GM23338 (cell line): ENCODE results near the gene SRSF11. TPM values are rescaled to one million over a fixed set of nuclear protein-coding genes. Genes with fewer than 3 reads are reported as not detected.
"Not testable (repeated sequence)": the region's sequence is repeated elsewhere in the genome, so short reads cannot be mapped to it uniquely, and the experiment has no call there.

Experiments
- ATAC-seq: fragments of 200-7000 bp; cut with Tn5 transposase; 3 replicates; pipeline ENCODE4 v1.9.1; 2020
- DNase-seq: peaks from one replicate; pipeline ENCODE4 v3.0.0-alpha.2; 2015; ENCODE audit warnings: low spot score
- H2AFZ ChIP-seq: fragments of 200-600 bp; sonication (generic); 2 replicates; pipeline ENCODE4 v1.8.0; 2016; ENCODE audit warnings: antibody characterized with exemption, mild to moderate bottlenecking, moderate library complexity
- H3F3A ChIP-seq: fragments of 200-600 bp; sonication (generic); replicated peaks from 2 replicates; pipeline ENCODE4 v1.8.0; 2017; ENCODE audit warnings: antibody characterized with exemption, mixed run types, low read depth
- H3K27ac ChIP-seq: fragments of 200-600 bp; sonication (generic); 2 replicates; pipeline ENCODE4 v1.6.1; 2016; ENCODE audit warnings: low read depth
- H3K27me3 ChIP-seq: fragments of 200-600 bp; sonication (generic); 2 replicates; pipeline ENCODE4 v1.8.0; 2016; ENCODE audit warnings: mild to moderate bottlenecking, mixed run types, moderate library complexity; ENCODE audit not compliant: insufficient read depth
- H3K36me3 ChIP-seq: fragments of 200-600 bp; sonication (generic); 2 replicates; pipeline ENCODE4 v1.8.0; 2016; ENCODE audit warnings: mild to moderate bottlenecking; ENCODE audit not compliant: insufficient read depth
- H3K4me1 ChIP-seq: fragments of 200-600 bp; sonication (generic); 2 replicates; pipeline ENCODE4 v1.8.0; 2016; ENCODE audit warnings: mild to moderate bottlenecking, moderate library complexity; ENCODE audit not compliant: insufficient read depth
- H3K4me2 ChIP-seq: fragments of 200-600 bp; sonication (generic); 2 replicates; pipeline ENCODE4 v1.7.1; 2017; ENCODE audit warnings: mixed run types
- H3K4me3 ChIP-seq: fragments of 200-600 bp; sonication (generic); 2 replicates; pipeline ENCODE4 v1.6.1; 2016; ENCODE audit warnings: mixed run types
- H3K79me2 ChIP-seq: fragments of 200-600 bp; sonication (generic); replicated peaks from 2 replicates; pipeline ENCODE4 v1.8.0; 2017; ENCODE audit warnings: mild to moderate bottlenecking; ENCODE audit not compliant: insufficient read depth
- H3K9me2 ChIP-seq: fragments of 200-600 bp; sonication (generic); 2 replicates; pipeline ENCODE4 v1.8.0; 2017; ENCODE audit not compliant: insufficient read depth
- H4K20me1 ChIP-seq: fragments of 200-600 bp; sonication (generic); replicated peaks from 2 replicates; pipeline ENCODE4 v1.8.0; 2017; ENCODE audit warnings: mild to moderate bottlenecking; ENCODE audit not compliant: insufficient read depth
- H3K27ac Mint-ChIP-seq: 2 replicates; pipeline ENCODE4 v1.8.0; 2020; ENCODE audit warnings: inconsistent platforms, mild to moderate bottlenecking, moderate library complexity, mixed read lengths
- H3K27me3 Mint-ChIP-seq: 3 replicates; pipeline ENCODE4 v1.8.0; 2022; ENCODE audit warnings: low read depth, mild to moderate bottlenecking, moderate library complexity, mixed read lengths, inconsistent platforms; ENCODE audit not compliant: insufficient read depth, poor library complexity
- H3K36me3 Mint-ChIP-seq: 3 replicates; pipeline ENCODE4 v1.8.0; 2021; ENCODE audit warnings: low read depth, mild to moderate bottlenecking, inconsistent platforms, moderate library complexity, mixed read lengths
- H3K4me1 Mint-ChIP-seq: 3 replicates; pipeline ENCODE4 v1.8.0; 2020; ENCODE audit warnings: mild to moderate bottlenecking, inconsistent platforms, mixed read lengths
- H3K4me3 Mint-ChIP-seq: 3 replicates; pipeline ENCODE4 v1.8.0; 2021; ENCODE audit warnings: moderate library complexity, mild to moderate bottlenecking, inconsistent platforms, mixed read lengths
- H3K9me3 Mint-ChIP-seq: 3 replicates; pipeline ENCODE4 v1.8.0; 2020; ENCODE audit warnings: moderate library complexity, mild to moderate bottlenecking, inconsistent platforms, mixed read lengths
- CREB1 ChIP-seq: fragments of 250-450 bp; sonication (Bioruptor Pico); IDR thresholded peaks from 2 replicates; pipeline ENCODE4 v1.5.0; 2020; ENCODE audit warnings: low read depth, mild to moderate bottlenecking, moderate library complexity
- EZH2 ChIP-seq: fragments of 200-600 bp; sonication (generic); IDR thresholded peaks from one replicate; pipeline ENCODE4 v1.8.0; 2017; ENCODE audit warnings: antibody characterized with exemption, mild to moderate bottlenecking, low read depth; ENCODE audit not compliant: unreplicated experiment
- EZH2phosphoT487 ChIP-seq: fragments of 200-600 bp; sonication (generic); IDR thresholded peaks from one replicate; pipeline ENCODE4 v1.8.1; 2018; ENCODE audit warnings: antibody characterized with exemption; ENCODE audit not compliant: unreplicated experiment
- NANOG ChIP-seq: IDR thresholded peaks from 2 replicates; pipeline ENCODE4 v1.6.1; 2016; ENCODE audit warnings: antibody characterized with exemption, borderline replicate concordance
- POLR2AphosphoS5 ChIP-seq: IDR thresholded peaks from 2 replicates; pipeline ENCODE4 v1.6.1; 2016; ENCODE audit warnings: antibody characterized with exemption, low read depth
- ZNF114 ChIP-seq: fragments of 250-450 bp; sonication (Bioruptor Pico); IDR thresholded peaks from 2 replicates; pipeline ENCODE4 v1.5.0; 2020; ENCODE audit warnings: mild to moderate bottlenecking, moderate library complexity
- ZNF331 ChIP-seq: fragments of 250-450 bp; sonication (Bioruptor Pico); IDR thresholded peaks from 2 replicates; pipeline ENCODE4 v1.5.0; 2020; ENCODE audit warnings: low read depth, mild to moderate bottlenecking, moderate library complexity
- polyA plus RNA-seq: library from polyadenylated mRNA; unstranded; fragments of >200 nt; fragmentation: Nextera tagmentation; extraction: Ambion mirVana; gene quantifications from 2 replicates; pipeline ENCODE4 v1.2.1, GENCODE V29; 2016
- total RNA-seq: library from RNA; depleted of rRNA; stranded (reverse); fragments of >200 nt; shearing (Covaris generic); gene quantifications from 2 replicates; pipeline ENCODE4 v1.2.3, GENCODE V29; 2014
- TF ChIP-seq, protein P1 (sequence below): IDR thresholded peaks from one replicate; pipeline ENCODE4 v1.6.1; 2018; ENCODE audit warnings: antibody characterized with exemption; ENCODE audit not compliant: unreplicated experiment
- TF ChIP-seq, protein P2 (sequence below): IDR thresholded peaks from 2 replicates; pipeline ENCODE4 v1.6.1; 2016; ENCODE audit warnings: antibody characterized with exemption
- TF ChIP-seq, protein P3 (sequence below), 2 experiments: fragments of 200-600 bp in 1 of 2; sonication (generic) in 1 of 2; conservative IDR thresholded peaks; 2 replicates each; pipeline versions ENCODE4 v1.5.1 to v1.6.1; 2016 to 2017; ENCODE audit warnings: antibody characterized with exemption in 2 of 2, low read depth in 2 of 2, mild to moderate bottlenecking in 2 of 2, moderate library complexity in 1 of 2

The SRSF11 gene
- total and polyA plus RNA-seq, 2 experiments from 2014 or later = 182 to 372 TPM

DNA sequence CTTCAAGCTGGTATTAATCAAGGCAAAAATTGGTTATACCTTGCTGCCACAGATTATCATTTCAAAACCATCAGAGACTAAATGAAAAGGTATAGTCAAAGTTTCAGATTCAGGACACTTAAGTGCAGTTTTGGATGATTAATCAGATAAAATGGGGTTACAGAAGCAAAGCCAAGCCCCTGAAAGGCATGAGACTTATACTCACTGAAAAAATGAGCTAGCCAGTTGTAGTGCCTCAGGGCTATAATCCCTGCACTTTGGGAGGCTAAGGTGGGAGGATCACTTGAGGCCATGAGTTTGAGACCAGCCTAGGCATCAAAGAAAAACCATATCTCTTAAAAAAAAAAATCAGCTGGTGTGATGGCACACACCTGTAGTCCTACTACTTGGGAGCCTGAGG is 31.0 kb upstream of the SRSF11 start:
- H2AFZ ChIP-seq = no peak overlapping the region
- no peaks in the 10 kb centered on the region for H3K4me1 ChIP-seq
- 0 out of 2 replicates have a peak, but pooled peaks cover 17% of the 10 kb centered on the region for H4K20me1 ChIP-seq
- Mint-ChIP-seq H3K27ac (no peak overlapping the region), H3K4me3 (no peak overlapping the region), H3K27me3 (no peaks in the 10 kb centered on the region), H3K4me1 (no peaks in the 10 kb centered on the region), H3K9me3 (no peaks in the 10 kb centered on the region), H3K36me3 (no peaks in the 10 kb centered on the region; the same call in 2 of the 3 replicates)
- H3K79me2 ChIP-seq = peaks cover 38% of the 10 kb centered on the region
- DNase-seq = no peak
- H3K4me3 ChIP-seq = no peak overlapping the region
- no peaks in the 10 kb centered on the region for H3F3A ChIP-seq
- no peak overlapping the region for H3K4me2 ChIP-seq
- no peak overlapping the region for H3K27ac ChIP-seq
- TF ChIP-seq, protein P1, sequence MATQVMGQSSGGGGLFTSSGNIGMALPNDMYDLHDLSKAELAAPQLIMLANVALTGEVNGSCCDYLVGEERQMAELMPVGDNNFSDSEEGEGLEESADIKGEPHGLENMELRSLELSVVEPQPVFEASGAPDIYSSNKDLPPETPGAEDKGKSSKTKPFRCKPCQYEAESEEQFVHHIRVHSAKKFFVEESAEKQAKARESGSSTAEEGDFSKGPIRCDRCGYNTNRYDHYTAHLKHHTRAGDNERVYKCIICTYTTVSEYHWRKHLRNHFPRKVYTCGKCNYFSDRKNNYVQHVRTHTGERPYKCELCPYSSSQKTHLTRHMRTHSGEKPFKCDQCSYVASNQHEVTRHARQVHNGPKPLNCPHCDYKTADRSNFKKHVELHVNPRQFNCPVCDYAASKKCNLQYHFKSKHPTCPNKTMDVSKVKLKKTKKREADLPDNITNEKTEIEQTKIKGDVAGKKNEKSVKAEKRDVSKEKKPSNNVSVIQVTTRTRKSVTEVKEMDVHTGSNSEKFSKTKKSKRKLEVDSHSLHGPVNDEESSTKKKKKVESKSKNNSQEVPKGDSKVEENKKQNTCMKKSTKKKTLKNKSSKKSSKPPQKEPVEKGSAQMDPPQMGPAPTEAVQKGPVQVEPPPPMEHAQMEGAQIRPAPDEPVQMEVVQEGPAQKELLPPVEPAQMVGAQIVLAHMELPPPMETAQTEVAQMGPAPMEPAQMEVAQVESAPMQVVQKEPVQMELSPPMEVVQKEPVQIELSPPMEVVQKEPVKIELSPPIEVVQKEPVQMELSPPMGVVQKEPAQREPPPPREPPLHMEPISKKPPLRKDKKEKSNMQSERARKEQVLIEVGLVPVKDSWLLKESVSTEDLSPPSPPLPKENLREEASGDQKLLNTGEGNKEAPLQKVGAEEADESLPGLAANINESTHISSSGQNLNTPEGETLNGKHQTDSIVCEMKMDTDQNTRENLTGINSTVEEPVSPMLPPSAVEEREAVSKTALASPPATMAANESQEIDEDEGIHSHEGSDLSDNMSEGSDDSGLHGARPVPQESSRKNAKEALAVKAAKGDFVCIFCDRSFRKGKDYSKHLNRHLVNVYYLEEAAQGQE = no peak
- TF ChIP-seq EZH2 (no peak), ZNF114 (CRISPR knock-in tag) (no peak), NANOG (no peak), CREB1 (no peak)
- TF ChIP-seq, protein P2, sequence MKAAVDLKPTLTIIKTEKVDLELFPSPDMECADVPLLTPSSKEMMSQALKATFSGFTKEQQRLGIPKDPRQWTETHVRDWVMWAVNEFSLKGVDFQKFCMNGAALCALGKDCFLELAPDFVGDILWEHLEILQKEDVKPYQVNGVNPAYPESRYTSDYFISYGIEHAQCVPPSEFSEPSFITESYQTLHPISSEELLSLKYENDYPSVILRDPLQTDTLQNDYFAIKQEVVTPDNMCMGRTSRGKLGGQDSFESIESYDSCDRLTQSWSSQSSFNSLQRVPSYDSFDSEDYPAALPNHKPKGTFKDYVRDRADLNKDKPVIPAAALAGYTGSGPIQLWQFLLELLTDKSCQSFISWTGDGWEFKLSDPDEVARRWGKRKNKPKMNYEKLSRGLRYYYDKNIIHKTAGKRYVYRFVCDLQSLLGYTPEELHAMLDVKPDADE = no peak
- no peaks in the 10 kb centered on the region for H3K27me3 ChIP-seq
- no peak for ATAC-seq
- H3K9me2 ChIP-seq = no peaks in the 10 kb centered on the region
- H3K36me3 ChIP-seq = no peaks in the 10 kb centered on the region

DNA sequence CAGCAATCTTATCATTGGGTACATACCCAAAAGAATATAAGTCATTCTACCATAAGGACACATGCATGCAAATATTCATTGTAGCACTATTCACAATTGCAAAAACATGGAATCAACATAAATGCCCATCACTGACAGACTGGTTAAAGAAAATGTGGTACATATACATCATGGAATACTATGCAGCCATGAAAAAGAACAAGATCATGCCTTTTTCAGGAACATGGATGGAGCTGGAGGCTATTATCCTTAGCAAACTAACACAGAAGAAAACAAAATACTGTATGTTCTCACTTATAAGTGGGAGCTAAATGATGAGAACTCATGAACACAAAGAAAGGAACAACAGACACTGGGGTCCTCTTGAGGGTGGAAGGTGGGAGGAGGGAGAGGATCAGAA is 28.7 kb upstream of the SRSF11 start:
- not testable (repeated sequence) for H3K36me3 ChIP-seq, H3K4me3 ChIP-seq, H3K27me3 Mint-ChIP-seq, DNase-seq, ATAC-seq, H3K9me2 ChIP-seq, H3F3A ChIP-seq, H3K36me3 Mint-ChIP-seq, H3K27ac ChIP-seq, H3K4me1 Mint-ChIP-seq, H3K4me2 ChIP-seq, H3K27me3 ChIP-seq, H3K27ac Mint-ChIP-seq, H3K9me3 Mint-ChIP-seq, H3K4me3 Mint-ChIP-seq, H2AFZ ChIP-seq, H3K4me1 ChIP-seq
- 0 out of 2 replicates have a peak, but pooled peaks cover 17% of the 10 kb centered on the region for H4K20me1 ChIP-seq
- H3K79me2 ChIP-seq = peaks cover 51% of the 10 kb centered on the region

DNA sequence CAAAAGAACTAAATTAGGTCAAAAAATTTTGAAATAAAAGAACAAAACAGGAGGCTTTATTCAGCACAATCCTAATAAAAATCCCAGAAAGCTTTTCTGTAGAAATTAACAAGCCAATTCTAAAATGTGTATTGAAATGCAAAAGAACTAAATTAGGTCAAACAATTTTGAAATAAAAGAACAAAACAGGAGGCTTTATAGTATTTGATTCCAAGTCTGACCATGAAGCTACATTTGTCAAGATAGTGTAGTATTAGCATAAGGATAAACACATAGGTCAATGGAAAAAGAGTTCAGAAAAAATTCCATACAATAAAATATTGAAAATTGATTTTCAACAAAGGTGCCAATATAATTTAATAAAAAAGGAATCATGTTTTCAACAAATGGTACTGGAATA is 26.6 kb upstream of the SRSF11 start:
- Mint-ChIP-seq H3K36me3 (no peaks in the 10 kb centered on the region; the same call in 2 of the 3 replicates), H3K4me1 (no peaks in the 10 kb centered on the region), H3K9me3 (no peaks in the 10 kb centered on the region), H3K4me3 (no peak overlapping the region), H3K27me3 (no peaks in the 10 kb centered on the region), H3K27ac (no peak overlapping the region)
- Histone ChIP-seq H3K4me2 (no peak overlapping the region), H4K20me1 (peaks cover 24% of the 10 kb centered on the region), H3K4me3 (no peak overlapping the region), H3K27me3 (no peaks in the 10 kb centered on the region), H3K79me2 (peaks cover 72% of the 10 kb centered on the region), H3K4me1 (no peaks in the 10 kb centered on the region), H3K27ac (no peak overlapping the region), H3K9me2 (no peaks in the 10 kb centered on the region), H2AFZ (no peak overlapping the region), H3F3A (no peaks in the 10 kb centered on the region), H3K36me3 (no peaks in the 10 kb centered on the region)
- ATAC-seq (no peak), DNase-seq (no peak)
- TF ChIP-seq, protein P1 = no peak
- TF ChIP-seq EZH2phosphoT487 = no peak
- no peak for TF ChIP-seq ZNF331 (CRISPR knock-in tag)
- TF ChIP-seq, protein P3, sequence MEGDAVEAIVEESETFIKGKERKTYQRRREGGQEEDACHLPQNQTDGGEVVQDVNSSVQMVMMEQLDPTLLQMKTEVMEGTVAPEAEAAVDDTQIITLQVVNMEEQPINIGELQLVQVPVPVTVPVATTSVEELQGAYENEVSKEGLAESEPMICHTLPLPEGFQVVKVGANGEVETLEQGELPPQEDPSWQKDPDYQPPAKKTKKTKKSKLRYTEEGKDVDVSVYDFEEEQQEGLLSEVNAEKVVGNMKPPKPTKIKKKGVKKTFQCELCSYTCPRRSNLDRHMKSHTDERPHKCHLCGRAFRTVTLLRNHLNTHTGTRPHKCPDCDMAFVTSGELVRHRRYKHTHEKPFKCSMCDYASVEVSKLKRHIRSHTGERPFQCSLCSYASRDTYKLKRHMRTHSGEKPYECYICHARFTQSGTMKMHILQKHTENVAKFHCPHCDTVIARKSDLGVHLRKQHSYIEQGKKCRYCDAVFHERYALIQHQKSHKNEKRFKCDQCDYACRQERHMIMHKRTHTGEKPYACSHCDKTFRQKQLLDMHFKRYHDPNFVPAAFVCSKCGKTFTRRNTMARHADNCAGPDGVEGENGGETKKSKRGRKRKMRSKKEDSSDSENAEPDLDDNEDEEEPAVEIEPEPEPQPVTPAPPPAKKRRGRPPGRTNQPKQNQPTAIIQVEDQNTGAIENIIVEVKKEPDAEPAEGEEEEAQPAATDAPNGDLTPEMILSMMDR (conservative IDR thresholded peaks at IDR 0.05; ENCODE audit: low read depth in 2 of 2) = no peak
- no peak for TF ChIP-seq POLR2AphosphoS5
- no peak for TF ChIP-seq NANOG
